Measurements from ENCODE around the gene BBS5. TPM values are rescaled to one million over a fixed set of nuclear protein-coding genes. Genes with fewer than 3 reads are reported as not detected.
"Not testable (repeated sequence)": the region's sequence is repeated elsewhere in the genome, so short reads cannot be mapped to it uniquely, and the experiment has no call there.

Gene BBS5
- 1 to 10 TPM in 2 of 4 donors, under 1 TPM in 2; 0.81 to 4.2 (median 1.8) TPM for polyA plus RNA-seq
- long read RNA-seq, donor 1, result 0 reads
- long read RNA-seq, donor 2, result 0 reads
- long read RNA-seq, donor 3, result 0 reads
- long read RNA-seq, donor 4, result 0 reads
- long read RNA-seq, donor 5, result 0 reads
- long read RNA-seq, donor 6, partial matches to known transcripts, result 0 of 1 reads
- long read RNA-seq, donor 6, other reads (novel, unspliced or antisense), result 0 of 1 reads
- long read RNA-seq, donor 7, result 0 reads
- long read RNA-seq, donor 8, result 0 reads
- long read RNA-seq, donor 9, result 0 reads
- long read RNA-seq, donor 10, result 0 reads

DNA sequence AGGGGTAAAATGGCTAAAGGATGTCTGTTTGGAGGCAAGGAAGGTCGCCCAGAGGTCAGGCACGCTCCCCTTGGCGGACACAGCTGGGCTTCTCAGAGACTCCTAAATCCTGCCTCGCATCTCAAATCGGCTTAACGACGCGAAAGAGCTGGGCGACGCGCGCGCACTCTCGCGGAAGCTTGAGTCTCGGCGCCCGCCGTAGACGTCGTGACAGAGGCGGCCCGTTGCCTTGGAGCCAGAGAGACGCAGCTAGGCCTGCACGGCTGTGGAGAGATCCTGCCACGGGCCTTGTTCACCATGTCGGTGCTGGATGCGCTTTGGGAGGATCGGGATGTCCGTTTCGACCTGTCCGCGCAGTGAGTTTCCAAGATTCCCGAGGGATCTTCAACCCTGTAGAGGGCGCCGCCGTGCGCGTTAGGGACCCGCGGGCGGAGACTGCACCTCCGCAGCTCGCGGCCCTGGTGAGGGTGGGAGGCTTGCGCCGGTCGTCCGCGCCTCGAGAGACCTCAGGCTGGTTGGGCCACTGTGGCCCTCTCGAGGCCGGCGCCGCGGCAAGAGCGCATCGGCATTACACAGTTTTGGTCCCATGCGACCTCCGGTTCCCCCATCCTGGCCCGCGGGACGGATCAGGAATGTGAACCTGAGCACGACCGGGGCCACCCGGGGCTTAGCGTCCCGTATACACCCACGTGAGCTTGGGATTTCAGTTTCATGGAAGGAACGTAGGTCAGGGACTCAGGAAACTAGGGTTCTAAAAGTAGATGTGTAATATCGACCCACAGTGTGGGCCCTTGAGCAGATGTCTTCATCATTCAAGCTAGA is at the start of gene BBS5:
Gene BBS5, plus strand, starts transcription at position 238 of the 822 bp plus-strand sequence. Its CDS starts 60 bp downstream, at position 298.
- peak within 1 kb of the TSS; percentile 53 to 81 (median 69) for H3K4me3 ChIP-seq (ENCODE audit: low read depth in 1 of 3, low read length in 3 of 3)
- peaks cover 0 to 10% (median 2%) of the 10 kb centered on the region in 3 donors for H3K4me1 ChIP-seq (ENCODE audit: control insufficient read depth in 3 of 3, insufficient read depth in 2 of 3, low read depth in 1 of 3, low read length in 2 of 3)
- peak within 1 kb of the TSS in 2 of 3 donors; percentile 54 to 68 for H3K27ac ChIP-seq (ENCODE audit: low read depth in 1 of 3, low read length in 2 of 3)
- peaks cover 3 to 4% (median 3%) of the 10 kb centered on the region in 3 donors for H3K36me3 ChIP-seq (ENCODE audit: control insufficient read depth in 3 of 3, insufficient read depth in 2 of 3, low read depth in 1 of 3, low read length in 3 of 3)
- no peak for FAIRE-seq
- no peaks in the 10 kb centered on the region for H3K9me3 ChIP-seq (ENCODE audit: control insufficient read depth in 2 of 2, insufficient read depth in 1 of 2, low read depth in 1 of 2, low read length in 1 of 2)
- 0 to 1% (median 0%) methylated on average over 71 of the region's 71 CpGs for WGBS, 3 donors
- H3K27me3 ChIP-seq (ENCODE audit: control insufficient read depth in 3 of 3, insufficient read depth in 3 of 3, low read length in 3 of 3), result no peaks in the 10 kb centered on the region
- DNase-seq, result peak; percentile 64 to 87

DNA sequence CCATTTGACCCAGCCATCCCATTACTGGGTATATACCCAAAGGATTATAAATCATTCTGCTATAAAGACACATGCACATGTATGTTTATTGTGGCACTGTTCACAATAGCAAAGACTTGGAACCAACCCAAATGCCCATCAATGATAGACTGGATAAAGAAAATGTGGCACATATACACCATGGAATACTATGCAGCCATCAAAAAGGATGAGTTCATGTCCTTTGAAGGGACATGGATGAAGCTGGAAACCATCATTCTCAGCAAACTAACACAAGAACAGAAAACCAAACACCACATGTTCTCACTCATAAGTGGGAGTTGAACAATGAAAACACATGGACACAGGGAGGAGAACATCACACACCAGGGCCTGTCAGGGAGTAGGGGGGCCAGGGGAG is 47.5 kb upstream of the BBS5 start:
- H3K4me1 ChIP-seq (ENCODE audit: control insufficient read depth in 3 of 3, insufficient read depth in 2 of 3, low read depth in 1 of 3, low read length in 2 of 3); FAIRE-seq; H3K27ac ChIP-seq (ENCODE audit: low read depth in 1 of 3, low read length in 2 of 3): not testable (repeated sequence)

DNA sequence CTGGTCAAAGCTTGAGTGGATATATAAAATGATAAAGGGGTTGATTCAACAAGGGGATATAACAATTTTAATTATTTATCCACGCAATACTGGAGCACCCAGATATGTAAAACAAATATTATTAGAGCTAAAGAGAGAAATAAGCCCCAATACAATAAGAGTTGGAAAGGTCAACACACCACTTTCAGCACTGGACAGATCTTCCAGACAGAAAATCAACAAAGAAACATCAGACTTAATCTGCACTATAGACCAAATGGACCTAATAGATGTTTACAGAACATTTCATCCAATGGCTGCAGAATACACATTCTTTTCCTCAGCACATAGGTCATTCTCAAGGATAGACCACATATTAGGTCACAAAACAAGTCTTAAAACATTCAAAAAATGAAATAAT is 45.1 kb upstream of the BBS5 start:
- not testable (repeated sequence) for H3K27ac ChIP-seq (ENCODE audit: low read depth in 1 of 3, low read length in 2 of 3); DNase-seq; H3K4me3 ChIP-seq (ENCODE audit: low read depth in 1 of 3, low read length in 3 of 3); H3K27me3 ChIP-seq (ENCODE audit: control insufficient read depth in 3 of 3, insufficient read depth in 3 of 3, low read length in 3 of 3); H3K4me1 ChIP-seq (ENCODE audit: control insufficient read depth in 3 of 3, insufficient read depth in 2 of 3, low read depth in 1 of 3, low read length in 2 of 3); H3K9me3 ChIP-seq (ENCODE audit: control insufficient read depth in 2 of 2, insufficient read depth in 1 of 2, low read depth in 1 of 2, low read length in 1 of 2); H3K36me3 ChIP-seq (ENCODE audit: control insufficient read depth in 3 of 3, insufficient read depth in 2 of 3, low read depth in 1 of 3, low read length in 3 of 3); FAIRE-seq
- WGBS, 3 donors, result 49 to 75% (median 64%) methylated on average over 1 of the region's 1 CpG

More for the DNA sequence above, 47.5 kb upstream of the BBS5 start:
- not testable (repeated sequence) for H3K9me3 ChIP-seq (ENCODE audit: control insufficient read depth in 2 of 2, insufficient read depth in 1 of 2, low read depth in 1 of 2, low read length in 1 of 2); DNase-seq; H3K4me3 ChIP-seq (ENCODE audit: low read depth in 1 of 3, low read length in 3 of 3); H3K27me3 ChIP-seq (ENCODE audit: control insufficient read depth in 3 of 3, insufficient read depth in 3 of 3, low read length in 3 of 3); H3K36me3 ChIP-seq (ENCODE audit: control insufficient read depth in 3 of 3, insufficient read depth in 2 of 3, low read depth in 1 of 3, low read length in 3 of 3)

DNA sequence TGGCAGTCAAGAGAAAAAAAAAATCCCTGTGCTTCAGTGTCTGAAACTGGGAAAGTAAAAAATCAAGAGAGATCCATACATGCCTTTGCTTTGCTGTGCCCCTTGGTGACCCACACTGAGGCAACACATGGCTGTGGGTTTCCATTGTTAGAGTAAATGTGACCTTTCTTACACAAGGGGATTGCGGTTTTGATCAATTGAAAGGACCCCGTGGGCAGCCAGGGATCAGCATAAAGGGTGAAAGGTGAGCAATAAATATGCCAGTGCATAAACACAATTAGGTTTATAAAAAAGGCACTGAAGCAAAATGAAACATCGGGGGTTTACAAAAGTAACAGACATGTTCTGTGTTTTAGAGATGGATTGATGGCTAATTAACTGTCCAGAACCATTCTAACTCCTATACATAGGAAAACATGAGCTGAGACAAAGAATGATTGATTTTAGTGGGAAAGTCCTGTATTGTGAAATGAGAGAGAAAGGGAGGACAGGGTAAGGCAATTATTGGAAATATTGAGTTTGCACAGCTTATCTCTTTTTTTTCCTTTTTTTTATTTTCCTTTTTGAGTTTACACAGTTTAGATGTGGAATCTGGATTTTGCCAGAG is 40.7 kb upstream of the BBS5 start:
- H3K4me3 ChIP-seq (ENCODE audit: low read depth in 1 of 3, low read length in 3 of 3), result no peak overlapping the region
- DNase-seq (no peak), FAIRE-seq (no peak)
- peaks cover 0 to 1% (median 0%) of the 10 kb centered on the region in 3 donors for H3K27me3 ChIP-seq (ENCODE audit: control insufficient read depth in 3 of 3, insufficient read depth in 3 of 3, low read length in 3 of 3)
- no peaks in the 10 kb centered on the region for H3K4me1 ChIP-seq (ENCODE audit: control insufficient read depth in 3 of 3, insufficient read depth in 2 of 3, low read depth in 1 of 3, low read length in 2 of 3)
- no peaks in the 10 kb centered on the region for H3K9me3 ChIP-seq (ENCODE audit: control insufficient read depth in 2 of 2, insufficient read depth in 1 of 2, low read depth in 1 of 2, low read length in 1 of 2)
- no peak overlapping the region for H3K27ac ChIP-seq (ENCODE audit: low read depth in 1 of 3, low read length in 2 of 3)
- H3K36me3 ChIP-seq (ENCODE audit: control insufficient read depth in 3 of 3, insufficient read depth in 2 of 3, low read depth in 1 of 3, low read length in 3 of 3), result no peaks in the 10 kb centered on the region
- 24 to 29% (median 27%) methylated on average over 3 of the region's 3 CpGs for WGBS, 3 donors

DNA sequence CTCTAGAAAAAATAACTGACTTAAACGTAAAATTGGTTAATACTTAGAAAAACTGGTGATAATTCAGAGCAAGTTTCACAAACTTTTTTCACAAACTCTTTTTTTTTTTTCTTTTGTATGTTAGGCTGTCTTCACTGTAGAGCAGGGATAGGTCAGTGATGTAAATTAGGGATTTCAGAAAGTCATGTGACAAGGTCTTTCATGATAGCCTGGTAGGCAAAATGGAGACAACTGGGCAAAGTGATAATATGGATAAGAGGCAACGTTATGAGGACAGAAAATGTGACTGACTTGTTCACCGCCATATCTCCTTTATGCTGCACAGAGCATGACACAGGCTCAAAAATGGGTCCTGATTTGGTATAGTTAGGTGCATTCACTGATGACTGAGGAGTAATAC is 39.4 kb upstream of the BBS5 start:
- H3K9me3 ChIP-seq (ENCODE audit: control insufficient read depth in 2 of 2, insufficient read depth in 1 of 2, low read depth in 1 of 2, low read length in 1 of 2), result no peaks in the 10 kb centered on the region
- no peaks in the 10 kb centered on the region for H3K36me3 ChIP-seq (ENCODE audit: control insufficient read depth in 3 of 3, insufficient read depth in 2 of 3, low read depth in 1 of 3, low read length in 3 of 3)
- DNase-seq (no peak), FAIRE-seq (no peak)
- no peak overlapping the region for H3K27ac ChIP-seq (ENCODE audit: low read depth in 1 of 3, low read length in 2 of 3)
- no peak overlapping the region for H3K4me3 ChIP-seq (ENCODE audit: low read depth in 1 of 3, low read length in 3 of 3)
- 77 to 88% (median 80%) methylated on average over 3 of the region's 3 CpGs for WGBS, 3 donors
- peaks cover 0 to 1% (median 0%) of the 10 kb centered on the region in 3 donors for H3K27me3 ChIP-seq (ENCODE audit: control insufficient read depth in 3 of 3, insufficient read depth in 3 of 3, low read length in 3 of 3)
- H3K4me1 ChIP-seq (ENCODE audit: control insufficient read depth in 3 of 3, insufficient read depth in 2 of 3, low read depth in 1 of 3, low read length in 2 of 3), result no peaks in the 10 kb centered on the region

DNA sequence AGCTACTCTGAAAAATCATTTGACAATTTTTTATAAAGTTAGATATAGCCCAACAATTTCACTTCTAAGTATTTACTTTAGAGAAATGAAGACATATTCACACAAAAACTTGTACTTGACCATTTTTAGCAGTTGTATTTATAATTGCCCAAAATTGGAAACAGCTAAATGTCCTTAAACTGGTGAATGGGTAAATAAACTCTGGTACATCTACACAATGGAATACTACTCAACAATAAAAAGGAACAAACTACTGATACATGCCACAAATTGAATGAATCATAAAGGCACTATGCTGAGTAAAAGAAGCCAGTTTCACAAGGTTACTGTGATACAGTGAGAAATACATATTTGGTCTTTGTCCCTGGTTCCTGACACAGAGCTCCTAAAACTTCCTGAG is 32.8 kb upstream of the BBS5 start:
- FAIRE-seq, result no peak
- H3K9me3 ChIP-seq (ENCODE audit: control insufficient read depth in 2 of 2, insufficient read depth in 1 of 2, low read depth in 1 of 2, low read length in 1 of 2), result no peaks in the 10 kb centered on the region
- no peak overlapping the region for H3K27ac ChIP-seq (ENCODE audit: low read depth in 1 of 3, low read length in 2 of 3)
- no peak for DNase-seq
- no peaks in the 10 kb centered on the region for H3K27me3 ChIP-seq (ENCODE audit: control insufficient read depth in 3 of 3, insufficient read depth in 3 of 3, low read length in 3 of 3)
- H3K4me3 ChIP-seq (ENCODE audit: low read depth in 1 of 3, low read length in 3 of 3), result no peak overlapping the region
- no peaks in the 10 kb centered on the region for H3K36me3 ChIP-seq (ENCODE audit: control insufficient read depth in 3 of 3, insufficient read depth in 2 of 3, low read depth in 1 of 3, low read length in 3 of 3)
- H3K4me1 ChIP-seq (ENCODE audit: control insufficient read depth in 3 of 3, insufficient read depth in 2 of 3, low read depth in 1 of 3, low read length in 2 of 3), result no peaks in the 10 kb centered on the region

DNA sequence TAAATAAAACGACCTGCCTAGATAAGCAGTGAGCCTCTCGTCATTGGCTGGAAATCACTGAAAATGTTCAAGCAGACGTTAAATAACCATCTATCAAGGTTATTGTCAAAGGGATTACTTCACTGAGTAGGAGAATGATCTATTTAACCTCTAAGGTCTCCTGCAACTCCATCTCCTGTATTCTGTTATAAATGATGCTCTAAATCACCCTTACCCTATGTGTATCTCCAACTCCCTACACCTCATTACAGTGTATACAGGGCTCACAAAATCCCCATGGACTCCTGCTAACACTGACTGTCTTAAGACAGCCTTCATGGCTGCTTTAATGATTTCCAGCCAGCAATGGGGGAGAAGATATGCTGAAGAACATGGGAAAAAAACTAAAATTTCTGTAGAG is 31.0 kb upstream of the BBS5 start:
- no peaks in the 10 kb centered on the region for H3K27me3 ChIP-seq (ENCODE audit: control insufficient read depth in 3 of 3, insufficient read depth in 3 of 3, low read length in 3 of 3)
- DNase-seq (no peak), FAIRE-seq (no peak)
- H3K4me1 ChIP-seq (ENCODE audit: control insufficient read depth in 3 of 3, insufficient read depth in 2 of 3, low read depth in 1 of 3, low read length in 2 of 3), result no peaks in the 10 kb centered on the region
- 49 to 54% (median 52%) methylated on average over 3 of the region's 3 CpGs for WGBS, 3 donors
- H3K36me3 ChIP-seq (ENCODE audit: control insufficient read depth in 3 of 3, insufficient read depth in 2 of 3, low read depth in 1 of 3, low read length in 3 of 3), result no peaks in the 10 kb centered on the region
- no peaks in the 10 kb centered on the region for H3K9me3 ChIP-seq (ENCODE audit: control insufficient read depth in 2 of 2, insufficient read depth in 1 of 2, low read depth in 1 of 2, low read length in 1 of 2)
- H3K27ac ChIP-seq (ENCODE audit: low read depth in 1 of 3, low read length in 2 of 3), result no peak overlapping the region
- H3K4me3 ChIP-seq (ENCODE audit: low read depth in 1 of 3, low read length in 3 of 3), result no peak overlapping the region

DNA sequence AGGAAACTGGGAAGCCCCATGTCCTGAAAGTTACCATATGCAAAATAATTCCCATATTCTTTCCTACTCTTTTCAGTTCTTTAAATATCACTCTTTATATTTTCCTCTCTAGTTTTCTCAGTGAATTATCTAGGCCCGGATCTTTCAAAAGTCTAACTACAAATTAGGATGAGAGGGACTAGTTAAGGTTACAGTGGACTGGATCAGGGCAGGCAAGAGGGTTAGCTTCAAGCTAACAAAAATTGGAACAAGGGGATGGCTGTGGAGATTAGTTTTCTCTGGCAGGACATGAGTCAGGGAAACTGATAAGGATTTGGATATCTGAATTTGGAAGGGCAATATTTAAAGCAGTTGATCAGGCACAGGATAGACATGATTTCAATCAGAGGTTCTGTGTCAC is 30.4 kb upstream of the BBS5 start:
- Histone ChIP-seq H3K36me3 (ENCODE audit: control insufficient read depth in 3 of 3, insufficient read depth in 2 of 3, low read depth in 1 of 3, low read length in 3 of 3) (no peaks in the 10 kb centered on the region), H3K4me3 (ENCODE audit: low read depth in 1 of 3, low read length in 3 of 3) (no peak overlapping the region), H3K9me3 (ENCODE audit: control insufficient read depth in 2 of 2, insufficient read depth in 1 of 2, low read depth in 1 of 2, low read length in 1 of 2) (no peaks in the 10 kb centered on the region), H3K27me3 (ENCODE audit: control insufficient read depth in 3 of 3, insufficient read depth in 3 of 3, low read length in 3 of 3) (no peaks in the 10 kb centered on the region), H3K27ac (ENCODE audit: low read depth in 1 of 3, low read length in 2 of 3) (no peak overlapping the region), H3K4me1 (ENCODE audit: control insufficient read depth in 3 of 3, insufficient read depth in 2 of 3, low read depth in 1 of 3, low read length in 2 of 3) (no peaks in the 10 kb centered on the region)
- 81 to 91% (median 90%) methylated on average over 1 of the region's 1 CpG for WGBS, 3 donors
- FAIRE-seq (no peak), DNase-seq (no peak)

Measured in small intestine (tissue), 16 donors.